HEK293T (cell line): Measurements from ENCODE around the gene TRH.
"Not testable (repeated sequence)": the region's sequence is repeated elsewhere in the genome, so short reads cannot be mapped to it uniquely, and the experiment has no call there.

Source experiments
- ARNT ChIP-seq: fragments of 450-650 bp; IDR thresholded peaks from 2 replicates; pipeline ENCODE4 v1.6.1; 2017; ENCODE audit warnings: mild to moderate bottlenecking
- BHLHE40 ChIP-seq: fragments of 450-650 bp; IDR thresholded peaks from 2 replicates; pipeline ENCODE4 v1.6.1; 2016; ENCODE audit warnings: mild to moderate bottlenecking, moderate library complexity, borderline replicate concordance
- CTBP1 ChIP-seq: fragments of 450-650 bp; IDR thresholded peaks from 2 replicates; pipeline ENCODE4 v1.6.1; 2016; ENCODE audit warnings: borderline replicate concordance
- FOXK2 ChIP-seq: fragments of 450-650 bp; IDR thresholded peaks from 2 replicates; pipeline ENCODE4 v1.6.1; 2016; ENCODE audit warnings: mild to moderate bottlenecking
- FOXM1 ChIP-seq: fragments of 450-650 bp; IDR thresholded peaks from 2 replicates; pipeline ENCODE4 v1.6.1; 2017; ENCODE audit warnings: mild to moderate bottlenecking, borderline replicate concordance
- TARDBP ChIP-seq: fragments of 450-650 bp; IDR thresholded peaks from 2 replicates; pipeline ENCODE4 v1.6.1; 2016
- ZNF384 ChIP-seq: fragments of 450-650 bp; IDR thresholded peaks from 2 replicates; pipeline ENCODE4 v1.6.1; 2016
- TF ChIP-seq, protein P1 (sequence below): fragments of 450-650 bp; IDR thresholded peaks from 2 replicates; pipeline ENCODE4 v1.6.1; 2016

DNA sequence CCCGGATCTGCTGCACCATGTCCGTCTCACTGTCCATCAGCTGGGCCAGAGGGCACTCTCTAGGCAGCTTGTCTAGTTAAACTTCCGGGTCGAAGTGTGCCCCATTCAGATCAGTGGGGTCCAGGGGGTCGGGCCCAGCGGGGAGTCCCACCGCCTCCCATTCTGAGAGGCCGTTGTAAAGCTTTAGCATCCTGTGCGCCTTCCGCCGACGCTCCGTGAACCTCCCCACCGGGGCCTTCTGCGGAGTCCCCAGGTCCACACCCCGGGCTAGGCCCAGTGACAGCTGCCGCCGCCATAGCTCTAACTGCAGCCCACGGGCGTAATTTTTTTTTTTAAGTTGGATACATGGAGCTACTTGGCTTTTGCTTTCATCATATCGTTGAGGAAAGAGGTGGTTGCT, 38.7 kb downstream of the TRH start:
- not testable (repeated sequence) for TF ChIP-seq TARDBP, ARNT, BHLHE40, FOXM1, CTBP1, ZNF384, FOXK2
- TF ChIP-seq, protein P1, sequence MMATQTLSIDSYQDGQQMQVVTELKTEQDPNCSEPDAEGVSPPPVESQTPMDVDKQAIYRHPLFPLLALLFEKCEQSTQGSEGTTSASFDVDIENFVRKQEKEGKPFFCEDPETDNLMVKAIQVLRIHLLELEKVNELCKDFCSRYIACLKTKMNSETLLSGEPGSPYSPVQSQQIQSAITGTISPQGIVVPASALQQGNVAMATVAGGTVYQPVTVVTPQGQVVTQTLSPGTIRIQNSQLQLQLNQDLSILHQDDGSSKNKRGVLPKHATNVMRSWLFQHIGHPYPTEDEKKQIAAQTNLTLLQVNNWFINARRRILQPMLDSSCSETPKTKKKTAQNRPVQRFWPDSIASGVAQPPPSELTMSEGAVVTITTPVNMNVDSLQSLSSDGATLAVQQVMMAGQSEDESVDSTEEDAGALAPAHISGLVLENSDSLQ, result not testable (repeated sequence)
